ENCODE data around the gene ZNF674.

The ZNF674 gene

DNA sequence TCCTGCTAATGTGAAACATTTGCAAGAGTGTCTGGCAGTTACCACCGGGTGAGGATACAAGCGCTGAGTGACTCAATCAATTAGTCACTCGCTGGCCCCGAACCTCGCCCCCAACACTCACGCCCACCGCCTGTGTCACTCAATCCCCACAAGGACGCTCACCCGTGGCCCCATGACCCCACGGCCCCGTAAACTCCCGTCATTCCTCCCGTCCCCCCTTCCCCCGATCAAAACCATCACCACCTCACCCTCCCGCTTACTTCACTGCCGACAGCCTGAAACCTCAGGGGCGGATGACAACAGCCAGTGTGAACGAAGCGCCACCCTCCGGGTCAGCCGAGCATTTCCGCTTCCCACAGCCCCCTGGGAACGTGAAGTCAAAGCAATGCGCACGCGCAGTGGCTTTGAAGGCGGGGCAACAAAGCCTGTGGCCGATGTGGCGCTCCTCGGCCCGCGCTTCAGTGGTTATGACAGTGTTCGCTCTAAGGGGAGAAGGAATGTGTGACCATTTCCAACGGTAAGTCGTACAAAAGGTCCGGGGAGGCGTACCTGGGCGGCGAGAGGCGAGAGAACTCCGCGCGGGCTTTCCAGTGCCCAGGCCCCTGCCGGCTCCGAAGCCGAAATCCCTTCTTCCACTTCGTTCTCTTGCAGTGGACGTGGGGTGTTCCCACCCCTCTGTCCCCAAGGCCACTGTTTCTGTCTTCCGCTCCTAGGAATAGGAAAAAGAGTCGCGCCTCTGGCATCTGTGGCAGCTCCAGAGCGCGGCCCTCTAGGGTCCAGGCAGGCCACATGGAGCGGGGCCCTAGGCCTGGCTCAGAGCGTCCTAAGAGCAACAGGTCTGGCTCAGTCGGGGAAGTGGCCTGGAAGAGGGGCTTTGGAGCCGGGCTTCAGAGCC lies at the start of gene ZNF674:
TSS of gene ZNF674 (minus strand) at position 311 of the 895 bp plus-strand sequence. CDS start 3,334 bp downstream, outside the sequence.
- DNase-seq, result peak; percentile 93

DNA sequence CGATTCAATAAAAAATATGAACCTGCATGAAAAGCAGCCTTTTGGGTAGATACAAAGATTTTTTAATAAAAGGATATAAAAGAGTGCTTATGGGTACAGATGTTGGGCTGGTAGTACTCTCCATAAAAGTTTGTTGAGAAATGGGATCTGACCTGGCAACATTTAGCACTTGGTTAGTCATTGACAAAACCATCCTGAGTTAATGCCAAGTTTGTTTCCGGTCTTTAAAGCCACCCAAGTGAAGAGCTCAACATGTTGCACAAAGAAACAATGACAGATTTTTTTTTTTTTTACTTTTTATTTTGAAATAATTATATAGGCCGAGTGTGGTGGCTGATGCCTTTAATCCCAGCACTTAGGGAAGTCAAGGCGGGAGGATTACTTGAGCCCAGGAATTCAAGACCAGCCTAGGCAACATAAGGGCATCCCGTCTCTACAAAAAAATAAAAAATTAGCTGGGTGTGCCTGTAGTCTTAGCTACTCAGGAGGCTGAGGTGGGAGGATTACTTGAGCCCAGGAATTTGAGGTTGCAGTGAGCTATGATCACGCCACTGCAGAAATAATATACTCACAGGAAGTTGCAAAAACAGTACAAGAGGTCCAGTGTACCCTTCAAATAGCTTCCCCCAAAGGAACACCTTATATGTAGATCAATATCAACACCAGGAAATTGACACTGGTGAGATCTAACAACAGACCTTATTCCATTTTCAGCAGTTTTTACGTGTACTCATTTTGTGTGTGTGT lies 44.9 kb upstream of the ZNF674 start:
- no peak for DNase-seq

DNA sequence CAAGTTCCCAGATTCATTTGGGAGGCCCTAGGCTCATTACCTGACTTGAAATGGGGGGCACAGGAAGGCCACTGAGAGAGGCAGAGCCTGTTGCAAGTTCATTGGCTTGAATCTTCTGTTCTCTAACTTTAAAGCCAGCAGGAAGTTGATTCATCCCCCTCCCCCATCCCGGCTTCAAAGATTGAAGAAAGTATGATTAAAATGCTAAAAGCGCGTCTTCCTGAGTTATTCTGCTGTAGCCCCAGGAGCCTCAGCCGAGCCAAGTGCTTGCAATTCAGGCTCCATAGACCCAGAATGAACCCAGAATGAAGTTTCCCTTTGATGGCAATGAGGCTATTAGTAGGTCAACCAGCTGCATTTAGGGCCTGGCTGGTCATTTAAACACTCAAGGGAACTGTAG lies 43.0 kb upstream of the ZNF674 start:
- DNase-seq, result peak; percentile 58

DNA sequence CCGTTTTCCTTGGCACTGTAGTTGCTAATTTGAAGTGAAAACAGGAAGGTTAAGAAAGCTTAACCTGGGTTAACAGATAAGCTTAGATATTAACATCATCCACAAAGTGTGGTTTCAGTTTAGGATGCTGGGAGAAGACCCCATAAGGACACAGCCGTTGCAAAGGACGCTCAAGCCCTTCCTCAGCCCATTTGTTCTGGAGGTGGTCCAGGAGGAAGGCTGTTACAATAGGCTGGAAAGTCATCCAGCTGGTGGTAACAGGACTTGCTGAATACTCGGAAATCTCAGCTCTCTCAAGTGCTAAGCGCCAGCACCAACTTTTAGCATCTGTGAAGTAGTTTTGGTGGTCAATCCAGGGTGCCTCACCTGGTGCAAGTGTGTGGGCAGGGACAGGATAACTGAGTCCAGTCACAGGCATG lies 42.5 kb upstream of the ZNF674 start:
- no peak for DNase-seq

DNA sequence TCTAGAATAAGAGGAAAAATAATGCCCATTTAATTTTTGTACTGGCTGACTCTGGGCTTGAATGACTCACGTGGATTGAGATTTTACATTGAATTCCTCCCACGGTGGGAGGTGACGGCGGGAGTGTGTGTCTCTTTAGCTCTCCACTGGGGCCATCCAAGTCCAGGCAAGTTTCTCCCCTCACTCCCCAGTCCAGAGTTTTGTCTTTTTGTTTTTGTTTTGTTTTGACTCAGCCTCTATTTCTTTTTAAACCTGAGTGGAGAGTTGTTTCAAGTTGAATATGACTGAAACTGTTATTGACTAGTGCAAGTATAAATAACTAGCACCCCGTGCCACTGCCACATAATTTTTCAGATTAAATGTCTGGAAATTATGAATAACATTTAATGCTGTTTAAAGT lies 41.9 kb upstream of the ZNF674 start:
- peak; percentile 64 for DNase-seq

DNA sequence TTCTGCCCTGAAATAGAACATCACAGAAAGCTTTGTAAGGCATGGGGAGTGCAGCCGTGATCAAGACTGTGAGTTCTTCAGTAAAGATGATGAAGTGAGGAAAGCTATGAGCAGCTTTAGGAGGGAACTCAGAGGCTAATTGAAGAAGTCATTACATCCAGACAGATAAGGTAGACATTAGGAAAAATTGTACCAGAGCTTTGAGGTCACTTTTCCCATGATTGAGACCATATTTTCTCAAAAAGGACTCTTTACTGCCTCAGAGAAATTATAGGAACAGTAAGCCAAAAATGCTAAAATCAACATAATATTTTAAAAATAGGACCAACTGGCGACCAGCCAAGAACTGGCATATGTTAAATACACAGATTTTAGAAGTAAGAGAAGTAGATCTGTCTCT lies 39.5 kb upstream of the ZNF674 start:
- DNase-seq, result no peak

DNA sequence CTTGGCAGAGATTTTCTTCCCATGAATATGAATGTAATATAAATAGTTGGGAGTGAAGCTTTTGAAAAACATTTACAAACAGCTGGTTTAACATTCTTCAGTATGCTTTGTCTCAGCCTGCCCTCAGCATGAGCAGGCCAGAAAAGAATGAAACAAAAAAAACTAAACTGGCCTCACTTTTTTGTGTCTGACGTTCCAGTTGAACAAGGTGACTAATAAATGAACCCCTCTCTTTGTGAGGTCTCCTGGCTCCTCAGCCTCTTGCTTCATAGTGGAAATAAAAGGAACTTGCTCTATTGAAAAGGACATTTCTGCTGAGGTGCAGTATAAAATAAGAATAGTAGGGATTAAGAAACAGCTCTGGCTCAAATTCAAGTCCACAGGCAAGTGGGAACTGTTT lies 37.7 kb upstream of the ZNF674 start:
- no peak for DNase-seq

DNA sequence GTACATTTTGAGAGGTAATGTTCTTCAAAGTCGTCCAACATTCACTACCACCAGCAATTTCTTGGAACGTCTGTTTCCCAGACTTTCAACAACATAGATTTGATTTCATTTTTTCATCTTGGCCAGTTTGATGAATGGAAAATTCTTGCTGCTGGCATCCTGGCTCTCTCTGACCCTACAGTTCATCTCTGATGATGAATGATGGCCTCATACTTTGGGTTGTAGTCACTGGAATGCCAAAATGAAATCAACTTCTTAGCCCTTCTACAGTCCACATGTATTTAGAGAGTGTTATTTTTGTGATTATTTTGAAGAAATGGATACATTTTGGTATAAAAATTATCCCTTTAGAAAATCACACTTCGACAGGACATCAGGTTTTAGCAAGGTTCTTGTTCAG lies 37.1 kb upstream of the ZNF674 start:
- DNase-seq, result no peak

DNA sequence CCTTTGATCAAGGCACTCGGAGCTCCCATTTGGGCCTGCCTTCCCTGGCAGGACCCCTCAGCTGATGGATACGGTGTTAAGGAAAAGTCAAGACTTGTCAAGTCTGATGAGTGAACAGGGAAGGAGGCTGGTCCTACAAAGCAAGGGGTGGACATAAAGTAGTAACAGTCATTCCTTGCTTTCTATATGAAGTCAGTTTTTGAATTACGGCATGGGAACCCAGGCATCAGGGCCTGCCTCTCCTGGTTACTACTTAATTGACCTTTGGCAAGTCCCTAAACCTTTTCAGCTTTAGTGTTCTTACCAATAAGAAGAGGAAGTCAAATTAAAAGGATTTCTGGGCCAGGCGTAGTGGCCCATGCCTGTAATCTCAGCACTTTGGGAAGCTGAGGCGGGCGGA lies 35.4 kb upstream of the ZNF674 start:
- no peak for DNase-seq

DNA sequence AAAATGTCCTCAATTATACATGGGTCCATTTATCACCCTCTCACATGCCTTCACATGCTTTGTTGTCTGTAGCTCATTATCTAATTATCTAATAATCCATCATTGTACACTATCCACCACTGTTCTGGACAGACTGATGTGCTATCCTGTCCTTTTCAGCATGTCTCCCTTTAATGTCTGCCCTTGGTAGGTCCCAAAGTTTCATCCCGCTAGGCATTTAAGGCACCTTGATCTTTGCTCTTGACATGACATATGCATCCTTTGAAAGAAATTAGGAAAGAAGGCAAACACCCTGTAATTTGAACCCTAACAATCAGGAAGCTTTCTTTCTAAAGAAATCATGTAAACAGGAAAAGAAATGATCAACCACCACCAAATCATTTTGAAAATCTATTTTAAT lies 34.0 kb upstream of the ZNF674 start:
- DNase-seq, result no peak

DNA sequence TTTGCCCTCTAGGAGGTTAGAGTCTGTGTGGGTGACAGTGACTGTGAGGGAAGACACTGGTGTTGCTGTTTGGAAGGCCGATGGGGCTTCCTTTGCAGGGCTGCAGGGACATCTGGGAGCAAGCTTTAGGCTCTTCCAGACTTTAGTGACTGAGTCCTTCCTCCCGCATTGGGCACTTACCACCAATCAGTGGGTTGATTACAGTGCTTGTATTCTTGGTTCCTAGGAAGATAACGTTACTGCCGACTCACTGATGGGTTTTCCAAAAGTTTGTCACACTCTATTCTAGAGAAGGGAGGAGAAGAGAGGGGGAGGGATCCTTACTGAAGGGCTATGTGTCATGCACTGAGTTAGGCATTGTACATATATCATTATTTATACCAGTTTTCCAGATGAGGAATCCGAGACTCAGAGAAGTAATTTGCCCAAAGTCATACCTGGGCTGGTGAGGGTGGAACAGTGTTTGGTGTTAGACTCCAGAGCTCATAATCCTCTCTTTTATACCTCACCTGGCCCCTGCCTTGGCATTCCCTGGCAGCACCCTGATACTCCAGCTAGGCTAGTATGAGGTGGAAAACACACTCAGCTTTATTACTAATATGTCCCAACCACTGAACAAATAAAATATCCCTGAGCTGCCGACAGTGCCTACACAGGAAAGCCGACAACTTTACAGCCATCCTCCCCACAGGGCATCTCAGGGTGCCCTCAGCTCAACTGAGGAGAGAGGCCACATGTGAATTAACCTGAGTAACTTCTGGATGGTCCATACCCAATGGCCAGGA lies 32.2 kb upstream of the ZNF674 start:
- DNase-seq, result no peak

DNA sequence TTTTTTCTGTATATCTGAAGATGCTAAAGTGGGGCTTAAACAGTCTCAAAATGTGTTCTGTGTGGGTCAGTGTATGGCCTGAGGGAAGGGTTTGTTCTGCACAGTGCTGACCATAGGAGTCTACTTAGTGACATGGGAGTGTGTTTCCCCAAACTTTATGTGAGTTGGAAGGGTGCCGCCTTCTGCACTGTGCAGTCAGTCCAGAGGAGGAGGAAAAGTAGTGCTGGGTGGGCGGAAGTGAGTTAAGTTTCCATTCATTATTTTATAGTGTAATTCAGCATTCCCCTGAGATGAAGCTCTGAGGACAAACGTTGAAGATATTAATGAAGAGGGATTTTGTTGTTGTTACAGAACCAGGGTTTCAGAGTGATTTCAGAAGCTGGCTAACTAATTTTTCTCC lies 31.2 kb upstream of the ZNF674 start:
- no peak for DNase-seq

DNA sequence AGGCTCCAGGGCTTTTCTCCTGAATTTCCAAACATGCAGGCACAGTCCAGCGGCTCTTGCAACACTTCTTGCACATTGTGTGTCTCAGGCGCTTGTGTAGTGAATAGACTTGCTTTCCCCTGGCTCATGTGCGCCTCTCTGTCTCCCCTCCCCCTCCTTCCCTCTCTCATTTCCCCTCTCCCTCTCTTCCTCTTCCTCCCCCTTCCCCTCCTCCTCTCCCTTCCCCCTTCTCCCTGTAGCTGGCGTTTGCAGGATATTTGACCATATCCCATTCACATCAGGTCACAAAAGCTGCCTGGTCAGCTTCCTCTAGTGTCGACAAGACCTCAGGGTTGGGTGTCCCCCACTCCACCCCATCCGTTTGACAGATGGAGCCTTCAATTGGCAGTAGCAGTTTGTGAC lies 30.8 kb upstream of the ZNF674 start:
- DNase-seq, result no peak

DNA sequence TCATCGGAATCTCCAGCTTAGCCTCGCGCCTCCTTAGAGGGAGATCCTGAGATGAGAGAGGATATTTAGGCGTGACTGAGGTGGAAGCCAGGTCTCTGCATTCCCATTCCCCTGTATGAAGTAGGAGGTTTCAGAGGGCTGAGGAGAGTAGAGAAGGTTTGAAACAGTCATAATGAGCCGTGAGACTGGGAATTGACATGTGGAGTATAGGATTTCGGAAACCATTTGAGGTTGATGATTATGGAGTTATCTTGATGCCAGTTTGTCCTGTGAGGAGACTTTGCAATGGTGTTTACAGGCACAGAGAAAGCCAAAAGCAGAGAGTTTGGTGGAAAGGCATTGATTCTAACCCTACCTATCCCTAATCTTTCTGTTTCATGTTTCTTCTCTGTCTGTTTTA lies 30.4 kb upstream of the ZNF674 start:
- no peak for DNase-seq

DNA sequence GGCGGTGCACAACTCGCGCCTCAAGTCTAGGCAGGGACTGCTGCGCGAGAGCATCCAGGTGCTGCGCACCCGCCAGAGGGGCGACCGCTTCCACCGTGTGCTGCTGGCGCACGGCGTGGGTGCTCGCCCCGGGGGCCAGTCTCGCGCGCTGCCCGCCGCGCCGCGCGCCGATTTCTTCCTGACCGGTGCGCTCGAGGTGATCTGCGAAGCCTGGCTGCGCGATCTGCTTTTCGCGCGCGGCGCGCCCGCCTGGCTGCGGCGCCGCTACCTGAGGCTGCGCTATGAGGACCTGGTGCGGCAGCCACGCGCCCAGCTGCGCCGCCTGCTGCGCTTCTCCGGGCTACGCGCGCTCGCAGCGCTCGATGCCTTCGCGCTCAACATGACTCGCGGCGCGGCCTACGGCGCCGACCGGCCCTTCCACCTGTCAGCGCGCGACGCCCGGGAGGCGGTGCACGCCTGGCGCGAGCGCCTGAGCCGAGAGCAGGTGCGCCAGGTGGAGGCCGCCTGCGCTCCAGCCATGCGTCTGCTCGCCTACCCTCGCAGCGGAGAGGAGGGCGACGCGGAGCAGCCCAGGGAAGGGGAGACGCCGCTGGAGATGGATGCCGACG lies 29.7 kb upstream of the ZNF674 start:
- DNase-seq, result peak; percentile 49

DNA sequence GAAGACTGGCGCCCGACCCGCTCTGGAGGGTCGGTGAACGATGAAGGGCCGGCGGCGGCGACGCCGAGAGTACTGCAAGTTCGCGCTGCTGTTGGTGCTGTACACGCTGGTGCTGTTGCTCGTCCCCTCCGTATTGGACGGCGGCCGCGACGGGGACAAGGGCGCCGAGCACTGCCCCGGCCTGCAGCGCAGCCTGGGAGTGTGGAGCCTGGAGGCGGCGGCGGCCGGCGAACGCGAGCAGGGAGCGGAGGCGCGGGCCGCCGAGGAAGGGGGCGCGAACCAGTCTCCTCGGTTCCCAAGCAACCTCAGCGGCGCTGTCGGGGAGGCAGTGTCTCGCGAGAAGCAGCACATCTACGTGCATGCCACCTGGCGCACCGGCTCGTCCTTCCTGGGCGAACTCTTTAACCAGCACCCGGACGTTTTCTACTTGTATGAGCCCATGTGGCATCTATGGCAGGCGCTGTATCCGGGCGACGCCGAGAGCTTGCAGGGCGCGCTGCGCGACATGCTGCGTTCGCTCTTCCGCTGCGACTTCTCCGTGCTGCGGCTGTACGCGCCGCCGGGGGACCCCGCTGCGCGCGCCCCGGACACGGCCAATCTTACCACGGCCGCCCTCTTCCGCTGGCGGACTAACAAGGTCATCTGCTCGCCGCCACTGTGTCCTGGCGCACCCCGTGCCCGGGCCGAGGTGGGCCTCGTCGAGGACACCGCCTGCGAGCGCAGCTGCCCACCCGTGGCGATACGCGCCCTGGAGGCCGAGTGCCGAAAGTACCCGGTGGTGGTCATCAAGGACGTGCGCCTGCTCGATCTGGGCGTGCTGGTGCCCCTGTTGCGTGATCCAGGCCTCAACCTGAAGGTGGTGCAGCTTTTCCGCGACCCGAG lies 28.9 kb upstream of the ZNF674 start:
- peak; percentile 61 for DNase-seq

DNA sequence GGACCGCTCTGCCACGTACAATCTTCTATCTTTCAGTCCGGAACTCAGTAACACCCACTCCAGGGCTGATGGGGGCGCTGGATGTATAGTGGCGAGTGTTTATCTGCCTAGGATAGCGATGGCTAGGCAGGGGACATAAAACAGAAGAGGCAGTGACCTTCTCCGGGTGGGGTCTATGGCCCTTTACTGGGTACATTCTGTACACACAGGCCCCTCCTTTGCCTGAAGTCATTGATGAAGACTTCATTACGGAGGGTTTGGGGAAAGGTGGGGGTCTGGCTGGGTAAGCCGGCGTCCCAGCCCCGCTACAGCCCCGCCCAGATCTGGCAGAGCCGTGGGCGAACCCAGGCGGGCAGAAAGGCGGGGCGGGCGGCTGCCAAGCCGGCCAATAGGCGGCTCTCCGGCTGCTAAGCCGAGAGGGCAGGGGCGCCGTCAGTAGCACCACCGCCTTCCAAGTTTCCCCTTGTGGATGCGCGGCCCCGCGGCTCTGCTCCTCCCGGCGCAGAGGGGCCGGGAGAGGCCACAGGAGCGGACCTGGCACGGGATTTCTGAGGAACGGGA lies 28.2 kb upstream of the ZNF674 start, which contains the start of gene CHST7:
TSS of gene CHST7 (plus strand) at position 435 of the 561 bp plus-strand sequence. CDS start 167 bp downstream, outside the sequence.
- DNase-seq, result peak; percentile 62

DNA sequence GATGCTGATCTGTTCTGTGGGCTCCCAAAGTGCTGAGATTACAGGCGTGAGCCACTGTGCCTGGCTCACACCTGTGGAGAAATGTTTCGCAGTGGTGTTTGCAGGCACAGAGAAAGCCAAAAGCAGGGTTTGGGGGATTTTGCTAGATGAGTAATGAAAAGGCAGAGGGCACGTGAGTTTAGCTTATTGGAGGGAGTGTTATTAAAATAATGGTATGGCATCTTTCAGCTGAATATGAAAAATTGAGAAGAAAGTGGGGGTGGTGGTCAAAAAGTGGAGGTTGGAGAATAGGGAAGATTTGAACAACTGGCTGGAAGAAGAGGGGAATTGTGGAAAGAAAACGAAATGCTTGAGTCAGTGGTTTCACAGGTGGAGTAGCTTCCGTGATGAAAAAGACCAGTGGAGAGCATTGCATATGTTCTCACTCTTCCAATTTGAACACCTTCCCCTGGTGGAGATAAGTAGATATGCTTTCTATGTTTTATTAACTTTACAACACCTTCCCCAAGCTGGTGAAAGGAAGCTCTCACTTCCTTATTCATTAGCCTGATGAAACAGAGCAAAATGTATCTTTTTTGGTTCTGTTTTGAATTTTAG lies 27.2 kb upstream of the ZNF674 start:
- peak; percentile 64 for DNase-seq

DNA sequence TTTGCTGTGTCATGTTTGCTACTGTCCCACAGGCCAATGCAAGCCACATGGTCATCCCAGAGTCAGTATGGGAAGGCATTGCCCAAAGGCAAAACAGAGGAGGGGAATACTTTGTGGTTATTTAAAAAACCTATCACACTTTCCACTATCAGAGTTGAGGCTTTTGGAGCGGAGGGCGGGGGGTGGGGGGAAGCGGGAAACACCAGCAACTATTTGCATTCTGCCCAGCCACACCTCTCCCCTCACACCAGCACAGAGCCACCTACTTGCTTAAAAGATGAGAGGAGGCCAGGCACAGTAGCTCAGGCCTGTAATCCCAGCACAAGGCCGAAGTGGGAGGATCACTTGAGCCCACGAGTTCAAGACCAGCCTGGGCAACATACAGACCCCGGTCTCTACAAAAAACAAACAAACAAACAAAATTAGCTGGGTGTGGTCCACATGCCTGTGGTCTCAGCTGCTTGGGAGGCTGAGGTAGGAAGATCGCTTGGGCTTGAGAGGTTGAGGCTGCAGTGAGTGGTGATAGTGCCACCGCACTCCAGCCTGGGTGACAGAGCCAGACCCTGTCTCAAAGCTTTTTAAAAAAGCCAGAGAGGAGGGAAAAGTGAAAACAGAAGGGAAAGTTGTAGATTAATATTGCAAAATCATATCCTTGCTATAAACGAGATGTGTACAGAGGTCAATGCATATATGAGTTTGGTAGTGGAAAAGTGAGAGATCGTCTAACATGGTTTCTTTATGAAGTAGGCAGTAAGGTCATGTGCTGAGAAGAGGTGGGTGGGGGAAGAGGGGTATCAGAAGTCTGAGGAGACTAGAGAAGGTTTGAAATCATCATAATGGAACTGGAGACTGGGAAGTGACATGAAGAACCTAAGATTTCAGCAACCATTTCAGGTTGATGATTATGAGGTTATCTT lies 26.5 kb upstream of the ZNF674 start:
- DNase-seq, result no peak

DNA sequence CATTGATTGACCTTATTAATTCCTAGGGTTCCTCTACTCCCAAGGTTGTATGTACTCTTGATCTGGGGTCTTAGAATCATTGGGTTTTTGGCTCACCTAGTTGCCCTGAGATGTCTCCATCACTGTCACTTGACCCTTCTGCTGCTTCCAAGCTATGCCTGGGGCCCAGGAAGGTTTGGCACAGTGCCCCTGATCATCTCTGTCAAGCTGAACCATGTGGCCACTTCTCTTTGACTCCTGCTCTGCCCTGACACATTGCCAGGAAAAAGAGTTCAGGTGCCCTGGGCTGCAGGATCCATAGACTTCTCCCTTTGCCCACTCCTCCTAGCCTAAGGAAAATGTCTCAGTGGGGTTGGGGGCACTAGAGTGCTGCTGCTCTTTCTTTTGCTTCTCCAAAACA lies 24.4 kb upstream of the ZNF674 start:
- DNase-seq, result no peak
